Retina (tissue), 1 donor: ENCODE measurements around the gene ZDHHC20.
"Not testable (repeated sequence)": the region's sequence is repeated elsewhere in the genome, so short reads cannot be mapped to it uniquely, and the experiment has no call there.

Experiments used
- DNase-seq: peaks from one replicate; pipeline ENCODE4 v3.0.0-alpha.2; 2016

Gene ZDHHC20

DNA sequence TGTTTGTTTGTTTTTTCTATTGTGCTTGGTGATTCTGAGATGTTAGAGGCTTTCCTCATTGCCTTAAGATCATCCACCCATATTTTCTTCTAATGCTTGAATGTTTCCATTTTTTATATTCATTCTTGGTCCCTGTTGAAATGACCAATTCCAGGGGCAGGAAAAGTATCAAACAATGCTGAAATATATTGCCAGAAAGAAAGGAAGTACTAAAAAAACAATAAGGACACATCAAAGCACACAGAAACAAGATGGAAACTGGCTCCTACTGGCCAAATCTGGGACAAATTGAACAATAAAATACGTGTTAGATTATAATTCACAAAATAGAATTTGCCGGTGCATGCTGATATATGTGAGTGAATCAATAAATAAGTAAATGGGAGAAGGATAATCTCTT lies 23.9 kb downstream of the ZDHHC20 start:
- DNase-seq = no peak

GRCh38 chr13:21434588-21434987 lies 24.5 kb downstream of the ZDHHC20 start:
- DNase-seq = no peak

DNA sequence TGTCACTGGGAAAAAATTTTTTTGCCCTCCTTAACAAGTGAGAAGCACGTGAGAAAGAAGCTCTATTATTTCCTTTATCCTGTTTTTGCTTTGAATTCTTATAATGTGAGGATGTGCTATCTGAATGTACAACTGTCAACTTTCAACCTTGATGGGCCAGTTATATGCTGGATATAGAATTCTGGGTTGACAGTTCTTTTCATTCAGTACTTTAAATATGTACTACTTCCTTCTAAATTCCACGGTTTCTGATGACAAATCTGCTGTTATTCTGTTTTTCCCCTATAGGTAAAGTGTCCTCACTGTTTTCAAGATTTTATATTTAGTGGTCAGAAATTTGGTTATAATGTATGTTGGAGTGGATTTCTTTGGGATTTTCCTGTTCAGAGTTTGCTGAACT lies 29.9 kb downstream of the ZDHHC20 start:
- no peak for DNase-seq

DNA sequence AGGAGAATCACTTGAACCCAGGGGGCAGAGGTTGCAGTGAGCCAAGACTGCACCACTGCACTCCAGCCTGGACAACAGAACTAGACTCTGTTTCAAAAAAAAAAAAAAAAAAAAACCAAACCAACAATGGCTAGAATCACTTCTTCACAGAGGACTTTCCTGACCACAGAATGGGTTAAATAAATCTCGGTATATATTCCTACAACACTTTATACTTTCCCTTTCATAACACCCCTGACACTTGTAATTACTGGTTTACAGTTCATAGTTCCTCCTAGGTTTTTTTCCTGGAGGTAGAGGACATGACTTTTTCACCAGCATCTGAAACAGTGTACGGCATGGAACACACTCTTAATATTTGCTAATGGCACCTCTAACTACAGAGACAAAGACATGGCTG lies 31.4 kb downstream of the ZDHHC20 start:
- no peak for DNase-seq

DNA sequence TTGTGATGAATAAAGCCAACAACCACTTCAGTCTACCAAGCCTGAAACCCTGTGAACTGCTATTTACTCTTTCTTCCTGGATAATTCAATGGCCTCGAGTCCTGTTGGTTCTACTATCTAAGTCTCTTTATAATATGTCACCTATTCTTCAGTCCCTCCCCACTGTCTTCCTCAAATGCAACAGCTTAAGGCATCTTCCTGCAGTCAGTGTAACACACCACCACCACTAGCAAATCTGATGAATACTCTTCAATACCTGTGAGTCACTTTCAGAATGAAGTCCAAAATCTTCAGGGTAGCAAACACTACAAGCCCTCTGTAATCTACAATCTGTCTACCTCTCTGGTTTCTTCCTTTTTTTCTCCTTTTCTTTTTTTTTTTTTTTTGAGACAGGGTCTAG lies 32.9 kb downstream of the ZDHHC20 start:
- DNase-seq = no peak

DNA sequence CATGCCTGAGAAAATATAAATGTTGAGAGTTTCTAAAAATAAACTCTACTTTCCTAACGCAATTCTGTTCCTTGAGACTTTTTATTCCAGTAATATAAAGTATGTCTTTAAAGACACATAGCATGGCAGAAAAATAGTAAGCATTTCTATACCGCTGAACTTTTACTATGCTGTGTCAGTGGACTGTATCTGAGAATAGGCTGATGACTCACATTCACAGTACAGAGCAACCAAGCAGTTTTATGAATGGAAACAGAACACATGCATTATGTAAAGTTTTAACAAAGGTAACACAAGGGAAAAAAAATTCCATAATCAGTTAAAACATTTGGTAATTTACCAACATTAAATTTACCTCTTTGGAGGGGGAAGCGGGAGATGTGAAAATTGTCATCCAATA lies 38.4 kb downstream of the ZDHHC20 start:
- DNase-seq = no peak

GRCh38 chr13:21413013-21413412 lies 46.1 kb downstream of the ZDHHC20 start:
- no peak for DNase-seq

GRCh38 chr13:21410453-21410852 lies 48.6 kb downstream of the ZDHHC20 start:
- DNase-seq = not testable (repeated sequence)

DNA sequence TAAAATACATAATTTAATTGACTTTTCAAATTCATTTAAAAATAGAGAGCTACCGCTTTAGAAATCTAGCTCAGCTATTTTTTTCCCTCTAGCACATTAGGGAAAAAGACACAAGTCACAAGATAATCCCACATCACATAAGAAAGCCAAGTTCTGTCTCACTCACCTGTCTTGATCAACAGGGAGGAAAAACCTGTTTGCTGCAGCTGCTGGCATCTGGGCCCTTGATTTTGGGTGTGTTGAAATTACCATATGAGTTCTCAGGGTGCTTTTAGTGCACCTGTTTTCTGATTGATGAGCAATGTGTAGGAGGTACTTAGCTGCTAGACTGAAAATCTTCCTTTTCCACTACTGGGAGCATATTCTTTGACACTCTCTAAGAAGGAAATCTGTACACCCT lies 53.8 kb downstream of the ZDHHC20 start:
- no peak for DNase-seq

DNA sequence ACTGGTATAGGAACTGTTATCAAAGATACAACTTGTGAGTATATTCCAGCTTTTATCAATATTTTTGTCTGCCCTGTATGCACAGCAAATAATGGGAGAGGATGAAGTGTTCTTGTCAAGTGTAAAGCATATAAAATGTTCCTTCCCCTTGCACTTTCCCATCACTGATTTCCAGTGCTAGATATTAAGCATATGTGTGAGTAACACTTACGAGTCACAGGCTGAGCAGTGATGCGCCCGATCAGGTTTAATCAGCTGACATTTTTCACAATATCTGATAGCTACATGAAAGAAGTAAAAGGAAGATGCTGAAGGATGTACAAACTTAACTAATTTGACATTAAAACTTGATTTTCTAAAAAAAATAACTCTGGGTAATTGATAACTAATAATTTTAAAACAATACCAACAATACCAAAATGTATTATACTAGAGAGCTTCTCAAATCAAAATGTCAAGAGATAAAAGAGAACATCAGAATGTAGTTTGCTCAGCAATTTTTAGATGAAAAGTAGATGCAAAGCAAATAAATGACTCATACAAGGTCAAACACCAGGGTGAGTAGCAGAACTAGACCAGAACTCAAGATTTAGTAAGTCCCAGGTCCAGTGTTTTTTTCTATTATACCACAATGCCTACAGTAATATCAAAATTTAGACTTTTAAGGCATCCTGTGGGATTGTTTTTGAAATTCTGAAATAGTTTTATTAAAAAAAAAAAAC lies 56.4 kb downstream of the ZDHHC20 start:
- DNase-seq = no peak

GRCh38 chr13:21399741-21400140 lies 59.4 kb downstream of the ZDHHC20 start:
- DNase-seq = no peak

GRCh38 chr13:21395953-21396352 lies 63.1 kb downstream of the ZDHHC20 start:
- no peak for DNase-seq

GRCh38 chr13:21389124-21389523 lies 70.0 kb downstream of the ZDHHC20 start:
- DNase-seq = no peak

DNA sequence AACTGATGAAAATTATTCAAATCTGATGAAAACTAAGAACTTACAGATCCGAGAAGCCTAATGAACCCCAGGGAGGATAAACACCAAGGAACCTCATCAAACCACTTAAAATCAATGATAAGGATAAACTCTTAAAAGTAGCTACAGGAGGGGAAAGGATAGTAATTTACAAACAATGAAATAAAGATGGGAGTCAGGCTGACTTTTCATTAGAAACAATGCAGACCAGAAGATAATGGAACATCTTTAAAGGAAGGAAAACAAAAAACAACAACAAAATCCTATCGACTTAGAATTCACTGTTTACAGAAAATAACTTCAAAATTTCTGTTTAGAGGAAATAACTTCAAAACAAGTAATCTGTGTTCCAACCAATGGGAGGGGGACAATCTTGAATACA lies 73.4 kb downstream of the ZDHHC20 start:
- no peak for DNase-seq

DNA sequence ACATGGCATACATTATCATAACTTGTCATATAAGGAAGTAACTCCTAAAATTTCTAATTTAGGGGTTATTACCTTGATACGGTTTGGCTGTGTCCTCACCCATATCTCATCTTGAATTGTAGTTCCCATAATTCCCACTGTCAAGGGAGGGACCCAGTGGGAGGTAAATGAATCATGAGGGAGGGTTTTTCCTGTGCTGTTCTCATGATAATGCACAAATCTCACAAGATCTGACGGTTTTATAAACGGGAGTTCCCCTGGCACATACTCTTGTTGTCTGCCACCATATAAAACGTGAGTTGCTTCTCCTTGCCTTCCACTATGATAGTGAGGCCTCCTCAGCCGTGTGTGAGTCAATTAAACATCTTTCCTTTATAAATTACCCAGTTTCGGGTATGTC lies 76.0 kb downstream of the ZDHHC20 start:
- no peak for DNase-seq

DNA sequence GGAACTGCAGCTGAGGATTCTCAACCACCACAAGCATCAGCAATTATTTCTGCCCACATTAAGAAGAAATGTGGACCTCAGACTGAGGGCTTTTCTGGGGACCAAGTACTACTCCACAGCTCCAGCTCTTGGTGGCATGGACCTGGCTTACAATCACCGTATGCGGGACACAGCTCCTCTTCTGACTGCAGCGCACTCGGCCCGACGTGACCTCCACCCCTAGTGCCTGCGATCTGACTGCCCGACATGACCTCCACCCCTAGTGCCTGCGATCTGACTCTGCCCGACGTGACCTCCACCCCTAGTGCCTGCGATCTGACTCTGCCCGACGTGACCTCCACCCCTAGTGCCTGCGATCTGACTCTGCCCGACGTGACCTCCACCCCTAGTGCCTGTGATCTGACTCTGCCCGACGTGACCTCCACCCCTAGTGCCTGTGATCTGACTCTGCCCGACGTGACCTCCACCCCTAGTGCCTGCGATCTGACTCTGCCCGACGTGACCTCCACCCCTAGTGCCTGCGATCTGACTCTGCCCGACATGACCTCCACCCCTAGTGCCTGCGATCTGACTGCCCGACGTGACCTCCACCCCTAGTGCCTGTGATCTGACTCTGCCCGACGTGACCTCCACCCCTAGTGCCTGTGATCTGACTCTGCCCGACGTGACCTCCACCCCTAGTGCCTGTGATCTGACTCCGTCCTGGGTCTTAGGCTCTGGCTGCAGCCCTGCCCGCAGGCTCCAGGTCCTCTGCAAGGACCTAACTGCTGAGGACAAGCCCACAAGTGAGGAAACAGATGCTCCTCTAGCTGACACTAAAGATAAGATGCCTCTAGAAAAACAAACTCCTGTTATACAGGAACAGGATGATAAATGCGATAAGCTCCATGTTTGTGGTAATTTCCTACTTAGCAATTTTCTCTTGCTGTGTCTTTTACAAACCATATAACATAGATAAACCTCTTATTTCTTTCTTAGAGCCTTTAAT lies 81.8 kb downstream of the ZDHHC20 start:
- not testable (repeated sequence) for DNase-seq

DNA sequence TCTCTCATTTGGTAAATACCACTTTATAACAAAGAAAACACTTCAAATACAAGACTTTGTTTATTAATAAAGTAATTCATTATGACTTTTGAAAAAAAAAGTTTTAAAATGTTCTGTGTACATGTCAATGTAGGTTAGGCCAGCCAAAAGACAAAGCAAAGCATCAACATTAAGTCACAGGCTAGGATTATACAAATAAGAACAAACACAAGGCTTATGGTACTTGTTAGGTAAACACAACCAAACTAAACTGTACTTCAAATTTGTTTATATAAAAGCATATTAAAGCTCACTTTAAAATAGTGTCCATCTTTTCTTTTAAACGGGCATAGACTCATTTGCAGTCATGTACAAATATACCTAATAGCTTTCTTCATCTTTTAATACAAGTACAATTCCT lies 86.6 kb downstream of the ZDHHC20 start:
- no peak for DNase-seq

GRCh38 chr13:21371011-21371410 lies 88.1 kb downstream of the ZDHHC20 start:
- no peak for DNase-seq

DNA sequence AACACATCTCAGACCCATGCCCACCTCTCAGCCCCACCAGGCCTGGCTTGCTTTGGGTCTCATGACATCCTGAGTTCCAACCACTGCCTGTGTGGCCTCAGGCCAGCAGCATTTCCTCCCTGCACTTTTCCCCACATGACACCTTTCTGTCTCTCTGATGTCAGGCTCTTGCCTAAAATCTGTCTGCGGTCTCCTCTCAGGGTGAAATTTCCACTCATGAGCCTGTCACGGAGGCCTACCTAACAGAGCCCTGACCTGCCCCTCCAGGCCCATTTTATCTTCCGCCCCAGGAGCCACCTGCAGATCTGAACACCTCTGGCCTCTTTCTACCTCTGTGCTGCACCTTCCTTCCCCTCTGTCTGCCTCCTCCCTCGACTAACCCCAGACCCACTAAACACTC lies 93.5 kb downstream of the ZDHHC20 start:
- DNase-seq = no peak

DNA sequence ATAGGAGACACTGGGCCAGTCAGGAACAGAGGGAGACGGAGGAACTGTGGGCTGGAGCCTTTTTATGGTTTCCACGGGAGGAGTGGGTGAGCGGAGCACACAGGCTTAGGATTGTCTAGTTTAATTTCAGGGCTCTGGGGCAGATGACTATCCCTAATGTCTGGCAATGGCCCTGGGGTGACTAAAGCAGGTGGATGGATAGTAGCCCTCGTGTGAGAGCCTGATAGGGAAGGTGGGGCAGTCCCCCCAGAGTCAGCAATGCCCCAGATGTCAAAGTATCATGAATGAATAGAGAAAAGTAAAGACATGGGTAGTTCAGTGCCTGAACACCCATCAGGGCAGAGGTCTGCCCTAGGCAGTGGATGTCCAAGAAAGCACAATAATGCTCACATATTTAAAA lies 94.2 kb downstream of the ZDHHC20 start:
- DNase-seq = no peak

GRCh38 chr13:21364357-21364756 lies 94.7 kb downstream of the ZDHHC20 start:
- no peak for DNase-seq

GRCh38 chr13:21362741-21363140 lies 96.4 kb downstream of the ZDHHC20 start:
- no peak for DNase-seq

DNA sequence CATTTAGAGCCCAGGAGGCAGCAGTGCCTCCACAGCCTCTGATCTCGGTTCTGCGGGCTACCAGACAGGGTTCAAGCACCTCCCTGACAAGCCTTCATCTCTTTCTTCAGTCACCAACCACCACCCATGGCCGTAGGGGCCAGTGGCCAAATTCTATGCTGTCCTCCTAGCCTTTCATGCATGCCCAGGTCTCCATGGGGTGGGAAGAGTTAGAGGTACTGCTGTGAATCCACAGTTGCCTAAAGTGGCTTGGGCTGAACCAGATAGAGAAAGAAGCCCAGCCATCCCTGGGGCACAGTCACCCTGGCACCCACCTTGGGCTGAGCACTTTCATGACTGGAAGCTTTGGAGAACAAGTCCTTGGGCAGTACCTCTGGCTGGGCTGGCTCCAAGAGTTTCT lies 97.4 kb downstream of the ZDHHC20 start:
- DNase-seq = no peak

DNA sequence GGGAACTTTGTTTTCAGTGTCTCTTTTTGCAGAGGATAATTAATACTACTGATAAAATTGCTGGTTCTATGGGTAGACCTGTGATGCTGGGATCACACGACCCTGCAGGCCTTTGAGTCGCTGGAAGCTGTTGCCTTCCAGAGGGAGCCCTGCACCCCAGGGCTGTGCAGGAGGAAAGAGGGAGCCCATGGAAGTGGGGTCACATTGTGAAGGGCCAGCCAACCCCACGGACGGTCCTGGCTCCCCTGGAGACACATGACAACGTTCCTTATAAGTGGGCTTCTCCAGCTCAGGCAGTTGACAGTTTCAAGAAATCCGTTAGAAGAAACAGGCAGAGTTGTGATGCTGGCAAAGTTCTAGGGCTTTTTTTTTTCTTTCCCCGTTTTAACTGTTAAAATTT lies 98.0 kb downstream of the ZDHHC20 start:
- no peak for DNase-seq
